Upper lobe of right lung (tissue), 1 donor: ENCODE results near the gene UST. TPM values are rescaled to one million over a fixed set of nuclear protein-coding genes. Genes with fewer than 3 reads are reported as not detected.

Experiments used
- ATAC-seq: fragments of 200-7000 bp; cut with Tn5 transposase; one replicate; pipeline ENCODE4 v1.9.1; 2020; ENCODE audit warnings: mild to moderate bottlenecking, moderate library complexity
- DNase-seq: peaks from one replicate; pipeline ENCODE4 v3.0.0-alpha.2; 2020
- H3K27ac ChIP-seq: fragments of 200-600 bp; one replicate; pipeline ENCODE4 v1.8.0; 2022
- H3K27me3 ChIP-seq: fragments of 200-600 bp; one replicate; pipeline ENCODE4 v1.8.0; 2022; ENCODE audit warnings: mild to moderate bottlenecking
- H3K36me3 ChIP-seq: fragments of 200-600 bp; one replicate; pipeline ENCODE4 v1.8.0; 2022
- H3K4me1 ChIP-seq: fragments of 200-600 bp; one replicate; pipeline ENCODE4 v1.8.0; 2022
- H3K4me3 ChIP-seq: fragments of 200-600 bp; one replicate; pipeline ENCODE4 v1.8.0; 2022; ENCODE audit warnings: mild to moderate bottlenecking
- H3K9me3 ChIP-seq: fragments of 200-600 bp; one replicate; pipeline ENCODE4 v1.8.0; 2022
- intact Hi-C: fragments of 100-400 bp; cut with DNase I; formaldehyde crosslinking; loops from one replicate; pipeline ENCODE4 v1.11.0; 2022
- total RNA-seq: library from RNA; stranded (reverse); fragmentation: NEBNext Ultra II Directional; extraction: Animal tissue kit (Norgen Biotek cat#: 25700); gene quantifications from one replicate; pipeline ENCODE4 v1.2.1, GENCODE V29; 2021
- TF ChIP-seq, protein P1 (sequence below): fragments of 200-600 bp; IDR thresholded peaks from one replicate; pipeline ENCODE4 v1.8.0; 2022; ENCODE audit warnings: antibody characterized with exemption
- donor health status: DM: no; HTN: yes; CAD: no; lungs with severe emphysema.

UST gene
- total RNA-seq, 1 donor from 2014 or later, result 11.8 TPM

DNA sequence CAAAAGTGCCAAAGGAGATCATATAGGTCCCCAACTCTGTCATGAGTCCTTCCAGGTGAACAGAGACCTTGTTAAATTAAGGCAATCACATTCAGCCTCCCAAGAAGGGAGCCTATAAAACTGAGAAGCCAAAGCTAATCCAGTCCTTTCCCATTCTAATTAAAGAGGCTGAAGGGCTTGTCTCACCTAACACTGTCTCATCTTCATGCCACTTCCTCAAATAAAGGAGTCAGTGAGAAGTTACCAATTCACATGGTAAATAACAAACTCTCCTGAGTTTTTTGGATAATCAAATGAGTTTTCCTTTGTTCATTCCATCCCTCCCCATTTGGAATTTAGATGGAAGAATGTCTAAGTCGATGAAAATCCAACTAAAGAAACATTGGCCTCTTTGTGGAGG, 242.8 kb downstream of the UST start:
- no peaks in the 10 kb centered on the region for H3K27me3 ChIP-seq
- no peak for DNase-seq
- intact Hi-C loops, result no loop called here
- no peak for ATAC-seq
- H3K4me1 ChIP-seq, result no peaks in the 10 kb centered on the region
- H3K9me3 ChIP-seq, result no peaks in the 10 kb centered on the region
- no peak overlapping the region for H3K27ac ChIP-seq
- H3K36me3 ChIP-seq, result no peaks in the 10 kb centered on the region
- H3K4me3 ChIP-seq, result no peak overlapping the region
- TF ChIP-seq, protein P1, sequence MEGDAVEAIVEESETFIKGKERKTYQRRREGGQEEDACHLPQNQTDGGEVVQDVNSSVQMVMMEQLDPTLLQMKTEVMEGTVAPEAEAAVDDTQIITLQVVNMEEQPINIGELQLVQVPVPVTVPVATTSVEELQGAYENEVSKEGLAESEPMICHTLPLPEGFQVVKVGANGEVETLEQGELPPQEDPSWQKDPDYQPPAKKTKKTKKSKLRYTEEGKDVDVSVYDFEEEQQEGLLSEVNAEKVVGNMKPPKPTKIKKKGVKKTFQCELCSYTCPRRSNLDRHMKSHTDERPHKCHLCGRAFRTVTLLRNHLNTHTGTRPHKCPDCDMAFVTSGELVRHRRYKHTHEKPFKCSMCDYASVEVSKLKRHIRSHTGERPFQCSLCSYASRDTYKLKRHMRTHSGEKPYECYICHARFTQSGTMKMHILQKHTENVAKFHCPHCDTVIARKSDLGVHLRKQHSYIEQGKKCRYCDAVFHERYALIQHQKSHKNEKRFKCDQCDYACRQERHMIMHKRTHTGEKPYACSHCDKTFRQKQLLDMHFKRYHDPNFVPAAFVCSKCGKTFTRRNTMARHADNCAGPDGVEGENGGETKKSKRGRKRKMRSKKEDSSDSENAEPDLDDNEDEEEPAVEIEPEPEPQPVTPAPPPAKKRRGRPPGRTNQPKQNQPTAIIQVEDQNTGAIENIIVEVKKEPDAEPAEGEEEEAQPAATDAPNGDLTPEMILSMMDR, result no peak

DNA sequence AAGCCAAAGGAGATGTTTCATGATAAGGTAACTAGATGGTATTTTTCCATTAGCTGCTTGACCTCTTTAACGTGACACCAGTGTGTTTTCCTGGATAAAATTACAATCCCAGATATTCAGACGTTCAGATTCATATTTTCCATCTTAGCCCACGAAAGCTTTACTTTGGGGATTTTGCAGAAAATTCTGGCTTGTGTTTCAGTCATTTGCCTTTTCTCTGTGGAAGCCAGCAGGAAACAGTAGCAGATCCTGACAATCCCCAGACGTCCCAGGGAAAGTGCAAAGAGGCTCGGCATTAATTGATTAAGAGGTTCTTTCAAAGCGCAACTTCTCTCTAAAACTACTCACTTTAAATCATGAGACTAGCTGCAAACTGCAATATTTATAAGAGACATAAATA, 243.6 kb downstream of the UST start:
- no peak for ATAC-seq

DNA sequence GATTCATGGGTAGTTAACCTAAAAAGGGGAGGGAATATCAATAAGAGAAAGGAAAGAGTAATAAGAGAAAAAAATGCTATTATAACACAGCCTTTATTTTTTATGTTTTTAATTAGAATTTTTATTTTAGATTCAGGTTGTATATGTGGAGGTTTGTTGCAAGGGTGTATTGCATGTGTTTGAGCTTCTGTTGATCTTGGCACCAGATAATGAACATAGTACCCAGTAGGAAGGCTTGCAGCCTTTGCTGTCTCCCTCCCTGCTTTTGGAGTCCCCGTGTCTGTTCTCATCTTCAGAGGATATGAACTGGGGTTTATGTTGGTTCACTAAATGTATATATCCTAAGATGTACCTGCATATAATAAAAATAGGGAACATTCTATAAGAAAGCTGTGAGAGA, 250.0 kb downstream of the UST start:
- Histone ChIP-seq H3K36me3 (no peaks in the 10 kb centered on the region), H3K4me1 (peaks cover 8% of the 10 kb centered on the region), H3K27ac (no peak overlapping the region), H3K4me3 (no peak overlapping the region), H3K27me3 (no peaks in the 10 kb centered on the region), H3K9me3 (no peaks in the 10 kb centered on the region)
- DNase-seq, result no peak
- intact Hi-C loops, result no loop called here
- TF ChIP-seq, protein P1, result no peak
- no peak for ATAC-seq

More for the DNA sequence above, 243.6 kb downstream of the UST start:
- Histone ChIP-seq H3K36me3 (no peaks in the 10 kb centered on the region), H3K4me1 (no peaks in the 10 kb centered on the region), H3K9me3 (no peaks in the 10 kb centered on the region), H3K27ac (no peak overlapping the region), H3K4me3 (no peak overlapping the region), H3K27me3 (no peaks in the 10 kb centered on the region)
- no peak for DNase-seq
- TF ChIP-seq, protein P1, result no peak
- intact Hi-C loops, result no loop called here

DNA sequence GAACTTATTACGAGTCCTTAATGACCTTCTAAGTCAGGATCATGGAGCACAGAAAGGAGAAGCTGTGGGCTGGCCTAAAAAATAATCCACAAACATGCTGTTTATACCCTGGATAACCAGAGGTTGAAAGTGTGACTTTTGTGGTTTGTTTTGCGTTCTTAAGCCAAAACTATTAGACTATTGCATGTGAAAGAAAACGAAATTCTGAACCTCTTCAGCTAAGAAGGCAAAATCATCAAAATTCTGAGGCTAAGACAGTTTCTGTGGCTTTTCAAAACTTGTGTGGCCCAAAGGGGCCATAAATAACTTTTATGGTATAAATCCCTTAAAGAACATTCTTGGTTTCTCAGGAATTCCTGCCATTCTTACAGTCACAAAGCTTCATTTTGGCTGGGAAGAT, 251.0 kb downstream of the UST start:
- DNase-seq, result no peak
- H3K9me3 ChIP-seq, result no peaks in the 10 kb centered on the region
- intact Hi-C loops, result no loop called here
- H3K4me3 ChIP-seq, result no peak overlapping the region
- no peaks in the 10 kb centered on the region for H3K36me3 ChIP-seq
- TF ChIP-seq, protein P1, result no peak
- peaks cover 8% of the 10 kb centered on the region for H3K4me1 ChIP-seq
- no peak overlapping the region for H3K27ac ChIP-seq
- ATAC-seq, result no peak
- no peaks in the 10 kb centered on the region for H3K27me3 ChIP-seq

DNA sequence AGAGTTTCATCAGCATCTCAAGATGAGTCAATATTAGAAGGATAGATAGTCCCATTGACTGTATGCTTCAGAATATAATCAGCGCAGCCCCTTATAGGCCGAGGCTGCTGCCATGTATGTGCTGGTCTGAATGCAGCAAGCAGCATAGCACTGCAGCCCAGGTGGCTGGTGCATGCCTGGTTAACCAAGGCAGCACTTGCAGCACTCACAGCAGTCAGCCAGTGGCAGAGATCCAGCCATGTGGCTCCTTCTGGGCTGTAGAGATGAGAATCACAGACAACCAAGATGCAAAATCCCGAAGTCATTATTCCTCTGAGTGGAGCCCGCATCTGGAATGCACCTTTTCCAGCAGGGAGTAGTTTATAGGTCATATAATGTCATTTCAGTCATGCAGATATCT, 251.9 kb downstream of the UST start:
- H3K9me3 ChIP-seq, result no peaks in the 10 kb centered on the region
- intact Hi-C loops, result no loop called here
- no peaks in the 10 kb centered on the region for H3K27me3 ChIP-seq
- H3K4me3 ChIP-seq, result no peak overlapping the region
- peaks cover 8% of the 10 kb centered on the region for H3K4me1 ChIP-seq
- TF ChIP-seq, protein P1, result no peak
- H3K27ac ChIP-seq, result no peak overlapping the region
- ATAC-seq (no peak), DNase-seq (no peak)
- no peaks in the 10 kb centered on the region for H3K36me3 ChIP-seq

DNA sequence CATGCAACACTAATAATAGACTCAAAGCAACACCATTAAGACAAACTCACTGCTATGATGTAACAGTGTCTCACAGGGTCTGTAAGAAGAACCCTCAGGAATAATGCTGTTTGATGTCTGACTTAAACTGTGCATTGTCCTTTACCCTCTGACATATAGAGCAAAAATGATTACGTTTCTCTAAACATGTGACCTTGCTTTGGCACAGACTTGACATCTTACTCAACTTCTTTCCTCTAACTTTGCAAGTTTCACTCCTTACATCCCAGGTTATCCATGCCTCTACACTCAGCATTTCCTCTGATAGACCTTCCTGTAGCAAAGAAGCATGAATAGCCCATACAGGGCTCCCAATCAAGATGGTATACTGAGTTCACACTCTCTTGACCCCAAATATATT, 252.7 kb downstream of the UST start:
- H3K4me3 ChIP-seq, result no peak overlapping the region
- H3K27me3 ChIP-seq, result no peaks in the 10 kb centered on the region
- H3K4me1 ChIP-seq, result peaks cover 8% of the 10 kb centered on the region
- ATAC-seq (peak; percentile 8), DNase-seq (no peak)
- no peaks in the 10 kb centered on the region for H3K36me3 ChIP-seq
- TF ChIP-seq, protein P1, result no peak
- intact Hi-C loops, result no loop called here
- H3K9me3 ChIP-seq, result no peaks in the 10 kb centered on the region
- H3K27ac ChIP-seq, result no peak overlapping the region
